Activated naive CD4-positive, alpha-beta T cell treated with anti-CD3 and anti-CD28 coated beads for 36 hours (primary cell): ENCODE measurements around the gene ANKFN1. TPM values are rescaled to one million over a fixed set of nuclear protein-coding genes. Genes with fewer than 3 reads are reported as not detected.

Source experiments
- CTCF ChIA-PET: fragments of 350-600 bp; sonication (Branson Sonifier 250); formaldehyde crosslinking; loops from one replicate; lab custom pipeline; 2021; ENCODE audit warnings: antibody characterized with exemption; lab: Charles Lee
- DNase-seq: peaks from one replicate; pipeline ENCODE4 v3.0.0-alpha.2; 2020
- H3K27ac Mint-ChIP-seq: one replicate; pipeline ENCODE4 v1.8.0; 2021; ENCODE audit warnings: mild to moderate bottlenecking, mixed read lengths
- H3K27me3 Mint-ChIP-seq: one replicate; pipeline ENCODE4 v1.8.0; 2021; ENCODE audit warnings: low read depth, mixed read lengths
- H3K36me3 Mint-ChIP-seq: one replicate; pipeline ENCODE4 v1.8.0; 2021; ENCODE audit warnings: low read depth, mixed read lengths
- H3K4me1 Mint-ChIP-seq: one replicate; pipeline ENCODE4 v1.8.0; 2021; ENCODE audit warnings: low read depth, mixed read lengths
- H3K4me3 Mint-ChIP-seq: one replicate; pipeline ENCODE4 v1.8.0; 2021; ENCODE audit warnings: mild to moderate bottlenecking, moderate library complexity, mixed read lengths
- H3K9me3 Mint-ChIP-seq: one replicate; pipeline ENCODE4 v1.8.0; 2021; ENCODE audit warnings: mixed read lengths
- intact Hi-C: fragments of 100-400 bp; cut with micrococcal nuclease; formaldehyde crosslinking; loops from one replicate; pipeline ENCODE4 v1.15.1; 2023
- total RNA-seq, 2 experiments: library from RNA; stranded (reverse); gene quantifications; one replicate each; pipeline ENCODE4 v1.2.3, GENCODE V29; 2021

ANKFN1 gene
- total RNA-seq, 2 experiments from 2014 or later, result not detected

DNA sequence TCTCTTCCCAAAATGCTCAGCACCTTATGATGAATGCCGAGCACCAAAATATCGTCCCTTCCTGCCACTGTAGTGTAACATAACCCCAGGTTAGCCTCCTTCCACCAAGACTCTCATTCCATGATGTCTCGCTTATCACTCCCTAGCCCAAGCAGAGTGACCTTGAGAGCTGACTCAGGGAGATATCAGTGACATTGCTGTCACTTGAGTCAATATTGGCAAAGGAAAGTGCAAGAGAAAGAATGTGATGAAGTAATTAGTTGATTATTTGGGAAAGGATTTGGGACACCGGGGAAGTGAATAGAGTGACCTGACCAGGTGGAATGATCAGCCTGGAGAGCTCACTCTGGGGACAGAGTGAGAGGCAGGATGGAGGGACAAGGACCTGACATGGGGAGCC, 2.6 kb upstream of the ANKFN1 start:
- Mint-ChIP-seq H3K36me3 (no peaks in the 10 kb centered on the region), H3K9me3 (no peaks in the 10 kb centered on the region), H3K4me1 (no peaks in the 10 kb centered on the region), H3K27ac (no peak overlapping the region), H3K4me3 (no peak overlapping the region), H3K27me3 (peaks cover 6% of the 10 kb centered on the region)
- intact Hi-C loops, result no loop called here
- CTCF ChIA-PET, result no interaction called here
- no peak for DNase-seq

DNA sequence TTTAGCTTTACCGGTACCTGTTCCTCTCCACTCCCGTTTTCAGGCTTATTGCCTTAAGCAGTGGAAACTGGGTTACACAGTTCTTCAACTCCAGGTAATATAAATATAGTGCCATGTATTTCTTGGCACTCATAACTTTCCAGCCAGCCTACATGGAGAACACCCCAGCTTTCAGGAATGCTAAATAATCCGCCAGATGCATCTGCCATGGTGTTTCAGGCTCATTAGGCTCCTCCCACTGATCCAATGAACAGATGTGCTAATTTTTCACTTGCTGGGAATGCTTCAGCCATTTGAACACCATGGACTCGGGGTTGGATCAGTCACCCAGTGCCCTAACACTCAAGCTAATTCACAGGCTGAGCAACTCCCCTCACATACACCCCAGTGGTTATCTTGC, 4.6 kb downstream of the ANKFN1 start:
- DNase-seq, result no peak
- Mint-ChIP-seq H3K27me3 (peaks cover 2% of the 10 kb centered on the region), H3K36me3 (no peaks in the 10 kb centered on the region), H3K27ac (no peak overlapping the region), H3K4me3 (no peak overlapping the region), H3K9me3 (no peaks in the 10 kb centered on the region), H3K4me1 (no peaks in the 10 kb centered on the region)
- intact Hi-C loops, result no loop called here
- CTCF ChIA-PET, result no interaction called here

DNA sequence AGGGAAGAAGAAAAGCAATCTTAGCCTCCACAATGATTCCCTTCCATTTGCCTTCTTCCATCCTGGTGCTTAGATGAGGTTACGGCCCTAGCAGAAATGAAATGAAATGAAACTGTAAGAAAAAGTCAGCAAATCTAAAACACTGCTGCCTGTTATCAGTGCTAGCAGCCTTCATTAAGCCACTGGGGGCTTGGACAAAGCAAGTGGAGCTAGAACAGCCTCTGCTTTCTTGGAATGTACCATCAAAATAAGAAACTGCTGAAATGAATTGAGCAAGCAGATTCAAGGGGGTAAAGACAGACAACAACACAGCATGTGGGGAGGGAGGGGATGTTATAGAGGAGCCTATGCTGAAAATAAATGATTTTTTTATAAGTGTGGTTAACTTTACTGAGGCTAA, 5.1 kb downstream of the ANKFN1 start:
- Mint-ChIP-seq H3K27me3 (no peaks in the 10 kb centered on the region), H3K4me1 (no peaks in the 10 kb centered on the region), H3K36me3 (no peaks in the 10 kb centered on the region), H3K4me3 (no peak overlapping the region), H3K27ac (no peak overlapping the region), H3K9me3 (no peaks in the 10 kb centered on the region)
- no peak for DNase-seq
- intact Hi-C loops, result no loop called here
- CTCF ChIA-PET, result no interaction called here

DNA sequence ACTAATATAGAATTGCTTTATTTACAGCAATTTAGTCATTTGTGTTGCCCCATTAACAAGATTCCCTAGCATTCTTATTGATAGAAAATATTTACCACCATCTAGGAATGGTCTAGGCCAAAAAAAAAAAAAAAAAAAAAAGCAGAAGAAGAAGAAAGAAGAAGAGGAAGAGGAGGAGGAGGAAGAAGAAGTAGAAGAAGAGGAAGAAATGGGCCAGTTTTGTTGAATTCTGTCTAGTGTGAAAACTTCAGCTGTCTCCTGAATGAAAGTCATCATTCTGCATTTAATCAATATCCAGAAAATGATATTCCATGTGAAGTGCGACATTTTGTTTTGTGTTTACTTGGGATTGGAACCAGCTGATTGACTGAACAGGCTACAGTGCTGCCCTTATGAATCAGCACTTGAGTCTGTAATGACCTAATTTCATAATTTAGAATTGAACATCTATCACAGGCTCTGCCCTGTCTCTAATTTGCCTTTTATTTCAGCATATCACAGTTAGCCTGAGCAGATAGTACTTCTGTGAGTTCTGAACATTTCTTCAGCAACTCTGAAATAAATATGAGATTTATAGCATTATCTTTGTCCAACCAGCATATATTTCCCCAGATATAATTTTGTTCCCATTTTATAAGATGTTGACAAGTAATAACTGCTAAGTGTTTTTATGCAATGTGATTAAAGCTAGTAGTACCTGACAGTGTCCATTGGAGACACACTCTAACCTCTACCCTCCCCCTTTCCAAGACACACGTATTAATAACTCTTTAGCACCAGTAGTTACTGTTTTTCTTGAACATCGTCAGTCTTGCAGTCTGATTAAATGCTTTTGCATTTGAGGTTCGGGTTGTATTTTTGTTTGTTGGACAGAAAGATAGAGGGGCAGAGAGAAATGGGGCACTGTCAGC, 5.9 kb downstream of the ANKFN1 start:
- CTCF ChIA-PET, result no interaction called here
- DNase-seq, result no peak

DNA sequence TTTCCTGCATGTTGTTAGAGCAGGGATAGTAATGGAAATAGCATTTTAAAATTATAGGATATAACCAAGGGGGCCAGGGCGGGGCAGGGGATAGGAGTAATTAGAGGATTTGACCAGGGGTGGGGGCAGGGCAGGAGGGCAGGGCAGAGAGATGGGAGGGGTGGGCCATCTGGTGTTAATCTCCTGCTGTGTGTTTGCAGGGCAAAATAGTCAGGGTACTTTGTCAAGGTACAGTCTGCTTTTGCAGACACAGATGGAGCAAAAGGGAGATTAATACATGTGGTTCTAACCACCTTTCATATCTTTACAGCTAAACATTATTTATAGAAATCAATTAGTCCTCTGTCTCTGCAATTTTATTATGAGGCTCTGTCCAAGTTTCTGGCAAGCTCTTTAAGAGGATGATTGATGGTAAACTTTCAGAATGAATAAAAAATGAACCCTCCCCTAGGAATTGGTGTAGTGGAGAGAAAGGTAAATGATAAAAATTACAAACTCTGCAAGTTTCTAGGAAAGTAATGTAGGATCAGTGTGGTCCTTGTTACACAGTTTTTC, 6.6 kb downstream of the ANKFN1 start:
- Mint-ChIP-seq H3K9me3 (no peaks in the 10 kb centered on the region), H3K4me3 (no peak overlapping the region), H3K27me3 (no peaks in the 10 kb centered on the region), H3K4me1 (no peaks in the 10 kb centered on the region), H3K27ac (no peak overlapping the region), H3K36me3 (no peaks in the 10 kb centered on the region)
- intact Hi-C loops, result no loop called here
- CTCF ChIA-PET, result interaction anchor here (0.6 to 0.9 kb wide), 2 partner anchors 10 to 660 kb away, joined by 3 read pairs; no protein-coding TSS in a partner anchor
- DNase-seq, result no peak

More for the DNA sequence above, 5.9 kb downstream of the ANKFN1 start:
- Mint-ChIP-seq H3K27me3 (no peaks in the 10 kb centered on the region), H3K27ac (no peak overlapping the region), H3K4me1 (no peaks in the 10 kb centered on the region), H3K36me3 (no peaks in the 10 kb centered on the region), H3K9me3 (no peaks in the 10 kb centered on the region), H3K4me3 (no peak overlapping the region)
- intact Hi-C loops, result no loop called here

DNA sequence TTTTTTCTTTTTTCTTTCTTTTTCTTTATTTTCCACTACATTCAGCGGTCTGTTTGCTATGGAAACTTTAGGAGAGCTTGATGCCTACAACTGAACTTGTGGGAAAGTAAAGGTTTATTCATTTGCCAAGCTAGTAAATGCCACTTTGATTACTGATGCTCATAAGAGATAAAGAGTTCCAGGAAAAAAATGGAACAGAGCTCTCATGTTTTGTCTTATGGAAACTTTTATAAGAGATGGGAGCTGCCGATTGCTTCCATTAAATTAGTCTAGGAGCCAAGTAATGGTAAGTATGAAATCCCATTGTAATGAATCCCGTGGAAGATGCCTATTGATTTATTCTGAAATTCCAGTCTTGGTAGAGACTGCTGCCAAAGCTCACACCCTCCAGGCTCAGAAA, 7.1 kb downstream of the ANKFN1 start:
- no peaks in the 10 kb centered on the region for H3K4me1 Mint-ChIP-seq
- no peaks in the 10 kb centered on the region for H3K27me3 Mint-ChIP-seq
- H3K4me3 Mint-ChIP-seq, result no peak overlapping the region
- DNase-seq, result no peak
- H3K9me3 Mint-ChIP-seq, result no peaks in the 10 kb centered on the region
- CTCF ChIA-PET, result interaction anchor here (0.6 to 0.9 kb wide), 2 partner anchors 11 to 660 kb away, joined by 3 read pairs; no protein-coding TSS in a partner anchor
- no peak overlapping the region for H3K27ac Mint-ChIP-seq
- intact Hi-C loops, result no loop called here
- H3K36me3 Mint-ChIP-seq, result no peaks in the 10 kb centered on the region

DNA sequence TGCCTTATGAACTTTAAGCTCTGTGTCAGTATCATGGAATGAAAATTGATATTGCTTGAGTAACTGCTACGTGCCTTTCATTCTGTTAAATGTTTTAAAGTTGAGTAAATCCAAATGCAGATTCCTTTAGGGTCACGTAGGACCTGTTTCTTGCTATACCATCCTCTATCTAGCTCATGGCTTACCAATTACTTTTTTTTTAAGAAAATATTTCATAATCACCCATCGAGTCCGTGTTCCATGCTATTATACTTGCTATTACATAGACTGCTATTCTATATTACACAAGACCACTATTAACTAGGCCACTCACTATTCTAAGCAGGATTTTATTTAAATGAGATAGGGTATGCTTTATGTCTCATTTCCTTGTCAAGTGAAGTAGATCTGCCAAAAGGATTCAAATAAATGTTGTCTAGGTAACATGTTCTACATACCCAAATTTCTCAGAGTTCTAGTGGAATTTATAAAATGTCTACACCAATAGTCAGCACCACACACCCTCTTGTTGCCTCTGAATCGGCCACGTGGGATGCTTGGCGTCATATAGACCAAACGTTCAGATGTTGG, 11.9 kb downstream of the ANKFN1 start:
- no peaks in the 10 kb centered on the region for H3K36me3 Mint-ChIP-seq
- no peak for DNase-seq
- H3K4me3 Mint-ChIP-seq, result no peak overlapping the region
- intact Hi-C loops, result no loop called here
- CTCF ChIA-PET, result no interaction called here
- no peaks in the 10 kb centered on the region for H3K27me3 Mint-ChIP-seq
- no peaks in the 10 kb centered on the region for H3K9me3 Mint-ChIP-seq
- no peak overlapping the region for H3K27ac Mint-ChIP-seq
- H3K4me1 Mint-ChIP-seq, result no peaks in the 10 kb centered on the region

DNA sequence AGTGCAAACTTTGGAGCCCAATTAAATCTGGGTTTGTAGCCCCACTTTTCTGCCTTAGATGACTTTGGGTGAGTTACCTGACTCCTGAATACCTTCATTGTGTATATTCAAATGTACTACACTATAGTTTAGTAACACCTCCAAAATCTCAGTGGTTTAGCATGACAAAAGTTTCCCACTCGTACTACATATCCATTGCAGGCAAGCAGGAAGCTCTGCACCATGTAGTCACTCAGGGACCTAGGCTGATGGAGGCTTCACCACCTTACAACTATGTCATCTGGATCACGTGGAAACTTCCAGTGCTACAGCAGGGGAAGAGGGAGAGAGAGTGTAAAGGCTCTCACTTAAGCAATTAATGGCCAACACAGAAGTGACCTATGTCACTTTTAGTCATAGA, 14.2 kb downstream of the ANKFN1 start:
- intact Hi-C loops, result no loop called here
- DNase-seq, result no peak
- H3K9me3 Mint-ChIP-seq, result no peaks in the 10 kb centered on the region

DNA sequence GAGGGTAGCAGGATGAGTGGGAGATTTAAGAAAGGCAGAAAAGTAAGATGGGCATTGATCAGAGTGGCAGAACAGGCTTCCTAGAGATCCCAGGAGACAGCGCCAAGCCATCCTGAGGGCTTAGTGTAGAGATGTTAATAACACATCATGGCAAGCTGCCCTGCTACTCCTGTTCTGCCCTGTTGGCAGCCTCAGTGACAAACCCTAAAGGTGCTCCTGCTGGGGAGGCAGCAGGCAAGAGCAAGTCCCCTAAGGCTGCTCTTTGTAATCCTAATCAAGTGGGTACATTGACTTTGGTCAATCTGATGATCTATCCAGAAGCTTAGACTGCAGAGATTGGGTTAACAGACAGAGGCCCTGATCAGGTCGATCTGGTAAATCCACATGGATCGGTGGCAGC, 16.3 kb downstream of the ANKFN1 start:
- intact Hi-C loops, result no loop called here
- no peak overlapping the region for H3K4me3 Mint-ChIP-seq
- H3K36me3 Mint-ChIP-seq, result no peaks in the 10 kb centered on the region
- no peak for DNase-seq
- no peaks in the 10 kb centered on the region for H3K9me3 Mint-ChIP-seq
- H3K27me3 Mint-ChIP-seq, result no peaks in the 10 kb centered on the region
- no peaks in the 10 kb centered on the region for H3K4me1 Mint-ChIP-seq
- no peak overlapping the region for H3K27ac Mint-ChIP-seq
- CTCF ChIA-PET, result no interaction called here

More for the DNA sequence above, 14.2 kb downstream of the ANKFN1 start:
- no peaks in the 10 kb centered on the region for H3K36me3 Mint-ChIP-seq
- H3K4me3 Mint-ChIP-seq, result no peak overlapping the region
- no peaks in the 10 kb centered on the region for H3K4me1 Mint-ChIP-seq
- CTCF ChIA-PET, result no interaction called here
- no peaks in the 10 kb centered on the region for H3K27me3 Mint-ChIP-seq
- H3K27ac Mint-ChIP-seq, result no peak overlapping the region

DNA sequence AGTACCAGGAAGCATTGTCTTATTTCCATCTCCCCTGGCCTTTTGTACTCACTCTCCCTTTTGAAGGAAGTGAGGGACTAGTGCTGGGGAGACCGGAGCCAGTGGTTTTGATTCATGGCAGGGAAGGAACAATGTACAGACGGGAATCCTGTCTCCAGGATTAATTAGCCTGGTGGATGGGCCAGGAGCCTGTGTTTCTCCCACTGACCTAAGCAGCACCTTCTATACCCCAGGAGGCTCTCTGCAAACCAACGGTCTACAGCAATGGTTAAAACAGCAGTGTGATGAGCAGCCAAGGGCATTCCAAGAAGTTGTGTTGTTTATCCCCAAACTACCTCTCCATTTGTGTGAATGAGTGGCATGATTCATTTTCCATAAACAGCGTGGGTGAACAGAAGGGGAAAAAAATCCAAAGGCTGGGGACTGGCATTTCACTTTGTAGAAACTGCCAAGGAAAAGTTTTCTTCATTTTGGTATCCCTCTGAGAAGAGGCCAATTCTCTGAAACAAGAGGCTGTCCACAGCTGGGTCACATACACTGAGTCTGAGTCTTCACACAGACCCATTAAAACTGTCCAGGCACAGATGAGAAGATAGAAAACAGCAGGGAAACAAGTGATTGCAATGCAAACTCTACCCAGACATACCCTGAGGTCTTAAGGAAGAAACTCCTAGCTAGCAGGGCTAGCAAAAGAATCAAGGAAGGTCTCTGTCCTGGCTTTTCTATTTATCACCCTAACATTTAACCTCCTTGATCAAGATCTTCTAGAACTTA, 18.1 kb downstream of the ANKFN1 start:
- Mint-ChIP-seq H3K4me3 (no peak overlapping the region), H3K9me3 (no peaks in the 10 kb centered on the region), H3K27ac (no peak overlapping the region), H3K4me1 (peaks cover 3% of the 10 kb centered on the region), H3K27me3 (peaks cover 3% of the 10 kb centered on the region), H3K36me3 (no peaks in the 10 kb centered on the region)
- intact Hi-C loops, result no loop called here
- no peak for DNase-seq
- CTCF ChIA-PET, result no interaction called here

DNA sequence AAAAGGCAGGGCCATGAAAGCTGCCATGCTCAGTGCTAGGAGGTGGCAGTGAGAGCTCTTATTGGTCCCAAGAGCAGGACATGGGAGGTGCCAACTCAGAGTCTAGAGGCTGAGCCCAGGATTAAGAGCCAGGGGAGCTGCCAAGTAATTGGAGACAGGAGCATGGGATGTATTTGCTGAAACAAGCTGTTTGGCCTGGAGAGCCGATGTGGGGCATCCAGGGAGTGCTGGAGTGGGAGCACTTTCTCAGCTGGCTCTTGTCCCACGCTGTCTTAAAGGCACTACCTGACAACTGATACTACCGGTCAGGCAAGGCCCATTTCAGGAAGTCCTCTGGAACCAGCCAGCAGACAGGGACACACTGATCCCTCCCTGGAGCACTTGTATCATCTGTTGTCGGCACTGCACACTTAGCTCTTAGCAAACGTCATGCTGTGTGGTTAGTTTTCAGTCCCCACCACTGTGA, 19.3 kb downstream of the ANKFN1 start:
- no peak for DNase-seq
- no peaks in the 10 kb centered on the region for H3K9me3 Mint-ChIP-seq
- peaks cover 3% of the 10 kb centered on the region for H3K27me3 Mint-ChIP-seq
- CTCF ChIA-PET, result interaction anchor here (0.6 to 1.1 kb wide), 2 partner anchors 329 to 543 kb away, joined by 3 to 4 read pairs; no protein-coding TSS in a partner anchor
- no peaks in the 10 kb centered on the region for H3K36me3 Mint-ChIP-seq
- H3K27ac Mint-ChIP-seq, result no peak overlapping the region
- H3K4me3 Mint-ChIP-seq, result no peak overlapping the region
- intact Hi-C loops, result no loop called here
- peaks cover 3% of the 10 kb centered on the region for H3K4me1 Mint-ChIP-seq

DNA sequence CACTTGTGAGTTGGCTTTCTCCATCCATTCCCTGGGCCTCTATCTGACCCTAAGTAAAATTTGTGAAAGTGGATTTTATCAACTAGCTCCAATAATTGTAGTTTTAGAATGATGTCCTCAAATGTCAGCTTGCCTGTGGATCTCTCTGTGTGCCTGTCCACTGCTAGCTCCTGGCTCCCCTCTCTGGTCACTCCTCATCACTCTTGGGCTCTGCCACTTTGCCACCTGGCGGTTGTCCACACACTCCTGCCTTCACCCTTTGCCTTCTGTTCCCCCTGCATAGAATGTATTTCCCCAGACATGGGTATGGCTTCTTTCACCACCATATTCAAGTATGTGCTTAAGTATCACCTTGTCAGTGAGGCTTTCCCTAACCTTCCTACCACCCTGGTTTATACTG, 19.8 kb downstream of the ANKFN1 start:
- Mint-ChIP-seq H3K4me3 (no peak overlapping the region), H3K27ac (no peak overlapping the region), H3K9me3 (no peaks in the 10 kb centered on the region), H3K4me1 (peaks cover 3% of the 10 kb centered on the region), H3K36me3 (no peaks in the 10 kb centered on the region), H3K27me3 (peaks cover 3% of the 10 kb centered on the region)
- DNase-seq, result no peak
- intact Hi-C loops, result no loop called here
- CTCF ChIA-PET, result interaction anchor here (0.6 to 1.1 kb wide), 2 partner anchors 329 to 543 kb away, joined by 3 to 4 read pairs; no protein-coding TSS in a partner anchor
